ENCODE measurements around the gene TEX44. TPM values are rescaled to one million over a fixed set of nuclear protein-coding genes. Genes with fewer than 3 reads are reported as not detected.

Gene TEX44
- total and polyA plus RNA-seq, 2 of the 13 experiments (the other 11 are each of a cell fraction or from before 2014, with no cell fraction given), result not detected

GRCh38 chr2:231612456-231613330 is 20.0 kb downstream of the TEX44 start (continued):
- TF ChIP-seq ZNF407 (CRISPR knock-in tag; IDR thresholded peaks at IDR 0.05; ENCODE audit: not compliant biosample characterization) (peak; percentile 73), KAT8 (CRISPR knock-in tag; IDR thresholded peaks at IDR 0.05) (peak; percentile 24; the same call in 1 of the 2 replicates), HOXA3 (CRISPR knock-in tag; IDR thresholded peaks at IDR 0.05) (peak; percentile 16; the same call in 1 of the 2 replicates), ZNF264 (CRISPR knock-in tag; IDR thresholded peaks at IDR 0.05) (peak; percentile 83; the same call in 1 of the 2 replicates), RXRA (CRISPR knock-in tag; IDR thresholded peaks at IDR 0.05) (0 out of 2 replicates have a peak, but pooled peaks have one; percentile 41), TFDP2 (CRISPR knock-in tag; IDR thresholded peaks at IDR 0.05) (peak; percentile 50; the same call in 1 of the 2 replicates)
- TF ChIP-seq, protein P1, sequence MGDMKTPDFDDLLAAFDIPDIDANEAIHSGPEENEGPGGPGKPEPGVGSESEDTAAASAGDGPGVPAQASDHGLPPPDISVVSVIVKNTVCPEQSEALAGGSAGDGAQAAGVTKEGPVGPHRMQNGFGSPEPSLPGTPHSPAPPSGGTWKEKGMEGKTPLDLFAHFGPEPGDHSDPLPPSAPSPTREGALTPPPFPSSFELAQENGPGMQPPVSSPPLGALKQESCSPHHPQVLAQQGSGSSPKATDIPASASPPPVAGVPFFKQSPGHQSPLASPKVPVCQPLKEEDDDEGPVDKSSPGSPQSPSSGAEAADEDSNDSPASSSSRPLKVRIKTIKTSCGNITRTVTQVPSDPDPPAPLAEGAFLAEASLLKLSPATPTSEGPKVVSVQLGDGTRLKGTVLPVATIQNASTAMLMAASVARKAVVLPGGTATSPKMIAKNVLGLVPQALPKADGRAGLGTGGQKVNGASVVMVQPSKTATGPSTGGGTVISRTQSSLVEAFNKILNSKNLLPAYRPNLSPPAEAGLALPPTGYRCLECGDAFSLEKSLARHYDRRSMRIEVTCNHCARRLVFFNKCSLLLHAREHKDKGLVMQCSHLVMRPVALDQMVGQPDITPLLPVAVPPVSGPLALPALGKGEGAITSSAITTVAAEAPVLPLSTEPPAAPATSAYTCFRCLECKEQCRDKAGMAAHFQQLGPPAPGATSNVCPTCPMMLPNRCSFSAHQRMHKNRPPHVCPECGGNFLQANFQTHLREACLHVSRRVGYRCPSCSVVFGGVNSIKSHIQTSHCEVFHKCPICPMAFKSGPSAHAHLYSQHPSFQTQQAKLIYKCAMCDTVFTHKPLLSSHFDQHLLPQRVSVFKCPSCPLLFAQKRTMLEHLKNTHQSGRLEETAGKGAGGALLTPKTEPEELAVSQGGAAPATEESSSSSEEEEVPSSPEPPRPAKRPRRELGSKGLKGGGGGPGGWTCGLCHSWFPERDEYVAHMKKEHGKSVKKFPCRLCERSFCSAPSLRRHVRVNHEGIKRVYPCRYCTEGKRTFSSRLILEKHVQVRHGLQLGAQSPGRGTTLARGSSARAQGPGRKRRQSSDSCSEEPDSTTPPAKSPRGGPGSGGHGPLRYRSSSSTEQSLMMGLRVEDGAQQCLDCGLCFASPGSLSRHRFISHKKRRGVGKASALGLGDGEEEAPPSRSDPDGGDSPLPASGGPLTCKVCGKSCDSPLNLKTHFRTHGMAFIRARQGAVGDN (CRISPR knock-in tag; IDR thresholded peaks at IDR 0.05), result peak; percentile 83
- TF ChIP-seq, protein P2, sequence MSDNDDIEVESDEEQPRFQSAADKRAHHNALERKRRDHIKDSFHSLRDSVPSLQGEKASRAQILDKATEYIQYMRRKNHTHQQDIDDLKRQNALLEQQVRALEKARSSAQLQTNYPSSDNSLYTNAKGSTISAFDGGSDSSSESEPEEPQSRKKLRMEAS (IDR thresholded peaks at IDR 0.05), result peak; percentile 67; the same call in 1 of the 2 replicates
- TF ChIP-seq, protein P3, sequence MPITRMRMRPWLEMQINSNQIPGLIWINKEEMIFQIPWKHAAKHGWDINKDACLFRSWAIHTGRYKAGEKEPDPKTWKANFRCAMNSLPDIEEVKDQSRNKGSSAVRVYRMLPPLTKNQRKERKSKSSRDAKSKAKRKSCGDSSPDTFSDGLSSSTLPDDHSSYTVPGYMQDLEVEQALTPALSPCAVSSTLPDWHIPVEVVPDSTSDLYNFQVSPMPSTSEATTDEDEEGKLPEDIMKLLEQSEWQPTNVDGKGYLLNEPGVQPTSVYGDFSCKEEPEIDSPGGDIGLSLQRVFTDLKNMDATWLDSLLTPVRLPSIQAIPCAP (CRISPR knock-in tag; IDR thresholded peaks at IDR 0.05; ENCODE audit: low read depth), result no peak
- TF ChIP-seq, protein P4, sequence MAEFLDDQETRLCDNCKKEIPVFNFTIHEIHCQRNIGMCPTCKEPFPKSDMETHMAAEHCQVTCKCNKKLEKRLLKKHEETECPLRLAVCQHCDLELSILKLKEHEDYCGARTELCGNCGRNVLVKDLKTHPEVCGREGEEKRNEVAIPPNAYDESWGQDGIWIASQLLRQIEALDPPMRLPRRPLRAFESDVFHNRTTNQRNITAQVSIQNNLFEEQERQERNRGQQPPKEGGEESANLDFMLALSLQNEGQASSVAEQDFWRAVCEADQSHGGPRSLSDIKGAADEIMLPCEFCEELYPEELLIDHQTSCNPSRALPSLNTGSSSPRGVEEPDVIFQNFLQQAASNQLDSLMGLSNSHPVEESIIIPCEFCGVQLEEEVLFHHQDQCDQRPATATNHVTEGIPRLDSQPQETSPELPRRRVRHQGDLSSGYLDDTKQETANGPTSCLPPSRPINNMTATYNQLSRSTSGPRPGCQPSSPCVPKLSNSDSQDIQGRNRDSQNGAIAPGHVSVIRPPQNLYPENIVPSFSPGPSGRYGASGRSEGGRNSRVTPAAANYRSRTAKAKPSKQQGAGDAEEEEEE (CRISPR knock-in tag; IDR thresholded peaks at IDR 0.05; ENCODE audit: borderline replicate concordance), result 0 out of 2 replicates have a peak, but pooled peaks have one; percentile 66
